K562 treated with DMSO at 1 percent for 48 hours (cell line): ENCODE results near the gene ALKBH6. TPM values are rescaled to one million over a fixed set of nuclear protein-coding genes. Genes with fewer than 3 reads are reported as not detected.

Experiments used
- total RNA-seq: library from RNA; unstranded; fragments of 300-600 nt; gene quantifications from 2 replicates; pipeline ENCODE4 v1.2.3, GENCODE V29; 2022; ENCODE audit warnings: low replicate concordance; ENCODE audit errors: extremely low read depth

The ALKBH6 gene
- total RNA-seq, result not detected in 2 replicates

GRCh38 chr19:36014012-36014924 is at the start of gene ALKBH6:
ALKBH6 (minus strand) TSS chr19:36014213; CDS start chr19:36013397, 816 bp downstream.

DNA sequence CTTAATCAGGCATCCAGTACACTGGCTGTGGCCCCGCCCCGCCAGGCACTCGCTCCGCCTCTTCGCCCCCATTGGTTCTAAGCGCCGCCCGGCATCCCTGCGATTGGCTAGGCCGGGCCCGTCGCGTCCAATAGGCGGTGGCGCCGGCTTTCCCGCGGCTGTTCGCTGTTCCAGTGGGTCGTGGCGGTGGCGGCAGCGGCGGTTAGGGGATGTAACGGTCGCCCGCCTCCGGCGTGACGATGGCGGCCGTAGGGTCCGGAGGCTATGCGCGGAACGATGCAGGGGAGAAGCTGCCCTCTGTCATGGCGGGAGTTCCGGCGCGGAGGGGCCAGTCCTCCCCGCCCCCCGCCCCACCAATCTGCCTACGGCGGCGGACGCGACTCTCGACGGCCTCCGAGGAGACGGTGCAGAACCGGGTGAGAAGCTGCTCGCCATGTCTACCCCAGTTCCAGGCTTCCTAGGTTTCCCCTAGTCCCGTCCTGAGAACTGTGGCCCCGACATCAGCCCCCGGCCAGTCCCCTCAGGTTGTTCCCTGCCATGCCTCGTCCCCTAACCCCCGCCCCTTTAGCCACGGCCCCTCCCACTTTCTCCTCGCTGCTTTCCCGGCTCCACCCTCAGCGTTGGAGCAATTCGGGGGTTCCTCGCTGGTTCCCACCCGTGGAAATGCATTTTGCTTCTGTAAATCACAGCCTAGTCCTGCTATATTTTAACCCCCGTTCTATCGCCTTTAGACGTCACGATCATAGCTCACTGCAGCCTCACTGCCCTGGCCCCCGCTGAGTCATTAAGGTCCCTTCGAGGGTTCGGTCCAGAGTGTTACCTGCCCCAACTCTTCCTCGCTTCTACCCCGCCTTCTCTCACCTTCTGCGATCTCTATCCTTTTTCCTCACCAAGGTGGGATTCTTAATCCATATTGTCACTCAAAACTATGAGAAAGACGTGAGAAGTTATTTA is 41.0 kb upstream of the ALKBH6 start, which contains the start of gene WDR62:
Gene WDR62, plus strand, starts transcription at position 165 of the 954 bp plus-strand sequence. Its CDS starts 75 bp downstream, at position 240.

DNA sequence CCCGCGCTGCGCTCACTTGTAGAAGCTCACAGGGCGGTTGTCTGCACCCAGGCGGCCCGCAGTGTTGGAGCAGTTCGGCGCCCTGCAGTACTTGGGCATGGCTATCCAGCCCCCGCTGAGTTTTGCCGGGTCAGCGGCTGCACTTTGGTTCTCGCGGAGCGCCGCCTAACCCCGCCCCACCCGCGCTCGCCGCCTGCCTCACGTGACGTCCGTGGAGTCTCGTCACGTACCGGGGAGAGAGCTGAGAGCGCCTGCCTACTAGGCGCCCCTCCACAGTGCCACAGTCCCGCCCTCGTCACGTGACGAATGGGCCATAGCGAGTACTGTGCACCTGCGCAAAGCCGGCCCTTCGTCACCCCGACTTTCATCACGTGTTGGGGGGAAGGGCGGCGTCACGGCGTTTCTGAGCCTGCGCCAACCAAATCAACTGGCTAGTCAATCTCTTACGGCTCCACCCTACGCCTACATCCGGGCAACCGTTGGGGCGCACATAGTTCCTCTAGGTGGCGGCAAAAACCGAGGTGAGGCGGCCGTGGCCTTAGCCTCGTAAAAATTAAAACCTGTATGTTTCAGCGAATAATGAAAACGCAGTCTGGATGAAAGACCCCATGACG is 40.2 kb upstream of the ALKBH6 start, which contains the start of gene THAP8:
Gene THAP8, minus strand, starts transcription at position 167 of the 614 bp plus-strand sequence. Its CDS starts 68 bp downstream, at position 99.

GRCh38 chr19:36032251-36033104 is 18.5 kb upstream of the ALKBH6 start, which contains the start of gene CLIP3:
CLIP3 (minus strand) TSS chr19:36032873; CDS start chr19:36032357, 516 bp downstream.

DNA sequence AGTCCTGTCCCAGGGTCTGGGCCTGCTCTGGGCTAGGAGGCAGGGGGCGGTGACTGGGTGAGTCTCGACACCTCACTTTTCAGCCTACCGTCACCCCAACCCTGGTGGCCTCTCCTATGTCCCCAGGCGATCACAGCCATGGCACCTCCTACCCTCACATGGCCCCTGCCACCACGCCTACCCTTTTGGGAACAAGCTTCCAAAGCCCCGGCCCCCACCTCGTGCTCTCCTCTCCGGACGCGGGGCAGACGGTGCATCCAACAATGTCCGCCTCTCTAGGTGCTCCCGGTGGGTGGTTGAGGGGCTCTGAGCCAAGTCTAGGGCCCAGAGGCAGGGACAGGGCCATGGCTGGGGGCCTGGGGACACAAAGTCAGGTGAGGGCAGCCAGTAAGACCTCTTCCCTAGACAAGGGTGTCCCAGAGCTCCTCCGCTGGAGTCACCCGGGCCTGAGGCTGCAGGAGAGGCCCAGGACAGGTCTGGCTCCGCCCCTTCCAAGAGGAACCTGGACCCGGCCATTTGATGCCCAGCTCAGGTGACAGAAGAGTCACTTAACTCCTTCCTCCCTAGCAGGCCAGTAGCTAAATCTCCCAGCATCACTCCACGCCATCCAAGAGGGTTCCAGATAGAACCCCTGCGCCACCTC is 5.6 kb downstream of the ALKBH6 start, which contains the start of gene SYNE4:
Gene SYNE4, minus strand, starts transcription at position 478 of the 643 bp plus-strand sequence. Its CDS starts 132 bp downstream, at position 346.

DNA sequence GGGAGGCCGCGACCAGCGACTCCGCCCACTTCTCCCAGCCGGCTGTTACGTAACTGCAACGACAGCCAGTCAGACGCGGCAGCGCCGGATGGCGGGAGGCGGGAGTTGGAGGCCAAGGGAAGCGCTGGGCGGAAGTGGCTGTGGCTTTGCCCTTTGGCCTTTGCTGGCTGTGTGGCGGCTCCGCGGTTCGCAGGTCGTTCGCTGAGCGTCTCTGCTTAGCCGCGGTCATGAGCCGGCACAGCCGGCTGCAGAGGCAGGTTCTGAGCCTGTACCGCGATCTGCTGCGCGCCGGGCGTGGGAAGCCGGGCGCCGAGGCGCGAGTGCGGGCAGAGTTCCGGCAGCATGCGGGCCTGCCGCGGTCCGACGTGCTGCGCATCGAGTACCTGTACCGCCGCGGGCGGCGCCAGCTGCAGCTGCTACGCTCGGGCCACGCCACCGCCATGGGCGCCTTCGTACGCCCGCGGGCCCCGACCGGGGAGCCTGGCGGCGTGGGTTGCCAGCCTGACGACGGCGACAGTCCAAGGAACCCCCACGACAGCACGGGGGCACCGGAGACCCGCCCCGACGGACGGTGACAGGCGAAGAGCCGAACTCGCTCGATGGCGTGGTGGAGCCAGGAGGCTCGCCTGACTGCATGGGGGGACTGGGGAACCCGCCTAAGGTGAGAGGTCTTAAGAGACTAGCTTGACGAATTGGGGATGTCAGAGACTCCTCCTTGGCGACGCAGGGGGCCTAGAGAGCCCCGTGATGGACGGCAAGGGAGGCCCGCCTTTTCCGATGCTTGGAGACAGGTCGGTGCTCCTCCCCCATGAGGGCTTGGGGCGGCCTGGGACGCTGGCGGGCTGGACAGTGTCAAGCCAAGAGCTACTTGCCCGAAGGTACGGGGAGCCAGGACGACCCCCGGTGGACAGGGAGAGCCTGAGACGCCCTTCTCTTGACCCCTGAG is 18.7 kb downstream of the ALKBH6 start, which contains the start of gene SDHAF1:
Gene SDHAF1, plus strand, starts transcription at position 141 of the 946 bp plus-strand sequence. Its CDS starts 87 bp downstream, at position 228.

Other genes starting within 250 kb of the ALKBH6 start
- not detected in 2 replicates for gene ARHGAP33, start 238.6 kb downstream of the ALKBH6 start, total RNA-seq
- not detected in 2 replicates for gene PRODH2, start 201.4 kb downstream of the ALKBH6 start, total RNA-seq
- not detected in 2 replicates for gene NPHS1, start 161.7 kb downstream of the ALKBH6 start, total RNA-seq
- not detected in 2 replicates for gene KIRREL2, start 157.3 kb downstream of the ALKBH6 start, total RNA-seq
- not detected in 2 replicates for gene APLP1, start 145.6 kb downstream of the ALKBH6 start, total RNA-seq
- gene NFKBID, start 113.7 kb downstream of the ALKBH6 start, total RNA-seq, result not detected in 2 replicates
- gene HCST, start 111.7 kb downstream of the ALKBH6 start, total RNA-seq, result not detected in 2 replicates
- not detected in 2 replicates for gene TYROBP, start 105.9 kb downstream of the ALKBH6 start, total RNA-seq
- not detected in 2 replicates for gene LRFN3, start 77.8 kb downstream of the ALKBH6 start, total RNA-seq
- not detected in 2 replicates for gene SDHAF1, start 19.0 kb downstream of the ALKBH6 start, total RNA-seq
- gene SYNE4, start 5.4 kb downstream of the ALKBH6 start, total RNA-seq, result not detected in 2 replicates
- gene CLIP3, start 18.7 kb upstream of the ALKBH6 start, total RNA-seq, result not detected in 2 replicates
- not detected in 2 replicates for gene THAP8, start 40.1 kb upstream of the ALKBH6 start, total RNA-seq
- gene WDR62, start 40.7 kb upstream of the ALKBH6 start, total RNA-seq, result not detected in 2 replicates
- not detected in 2 replicates for gene OVOL3, start 96.9 kb upstream of the ALKBH6 start, total RNA-seq
- gene POLR2I, start 100.7 kb upstream of the ALKBH6 start, total RNA-seq, result not detected in 2 replicates
- gene TBCB, start 101.3 kb upstream of the ALKBH6 start, total RNA-seq, result not detected in 2 replicates
- not detected in 2 replicates for gene CAPNS1, start 125.9 kb upstream of the ALKBH6 start, total RNA-seq
- gene COX7A1, start 138.2 kb upstream of the ALKBH6 start, total RNA-seq, result not detected in 2 replicates
- not detected in 2 replicates for gene ZNF565, start 200.5 kb upstream of the ALKBH6 start, total RNA-seq
- not detected in 2 replicates for gene ZNF146, start 200.9 kb upstream of the ALKBH6 start, total RNA-seq